LNCAP (cell line): ENCODE results near the gene CCNDBP1.

ENCODE experiments used
- TF ChIP-seq, protein P1 (sequence below): fragments of 450-650 bp; IDR thresholded peaks from 2 replicates; pipeline ENCODE4 v1.5.1; 2017; ENCODE audit warnings: mild to moderate bottlenecking

The CCNDBP1 gene

GRCh38 chr15:43211224-43211735 lies 26.1 kb downstream of the CCNDBP1 start:
- TF ChIP-seq, protein P1, sequence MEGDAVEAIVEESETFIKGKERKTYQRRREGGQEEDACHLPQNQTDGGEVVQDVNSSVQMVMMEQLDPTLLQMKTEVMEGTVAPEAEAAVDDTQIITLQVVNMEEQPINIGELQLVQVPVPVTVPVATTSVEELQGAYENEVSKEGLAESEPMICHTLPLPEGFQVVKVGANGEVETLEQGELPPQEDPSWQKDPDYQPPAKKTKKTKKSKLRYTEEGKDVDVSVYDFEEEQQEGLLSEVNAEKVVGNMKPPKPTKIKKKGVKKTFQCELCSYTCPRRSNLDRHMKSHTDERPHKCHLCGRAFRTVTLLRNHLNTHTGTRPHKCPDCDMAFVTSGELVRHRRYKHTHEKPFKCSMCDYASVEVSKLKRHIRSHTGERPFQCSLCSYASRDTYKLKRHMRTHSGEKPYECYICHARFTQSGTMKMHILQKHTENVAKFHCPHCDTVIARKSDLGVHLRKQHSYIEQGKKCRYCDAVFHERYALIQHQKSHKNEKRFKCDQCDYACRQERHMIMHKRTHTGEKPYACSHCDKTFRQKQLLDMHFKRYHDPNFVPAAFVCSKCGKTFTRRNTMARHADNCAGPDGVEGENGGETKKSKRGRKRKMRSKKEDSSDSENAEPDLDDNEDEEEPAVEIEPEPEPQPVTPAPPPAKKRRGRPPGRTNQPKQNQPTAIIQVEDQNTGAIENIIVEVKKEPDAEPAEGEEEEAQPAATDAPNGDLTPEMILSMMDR = no peak

DNA sequence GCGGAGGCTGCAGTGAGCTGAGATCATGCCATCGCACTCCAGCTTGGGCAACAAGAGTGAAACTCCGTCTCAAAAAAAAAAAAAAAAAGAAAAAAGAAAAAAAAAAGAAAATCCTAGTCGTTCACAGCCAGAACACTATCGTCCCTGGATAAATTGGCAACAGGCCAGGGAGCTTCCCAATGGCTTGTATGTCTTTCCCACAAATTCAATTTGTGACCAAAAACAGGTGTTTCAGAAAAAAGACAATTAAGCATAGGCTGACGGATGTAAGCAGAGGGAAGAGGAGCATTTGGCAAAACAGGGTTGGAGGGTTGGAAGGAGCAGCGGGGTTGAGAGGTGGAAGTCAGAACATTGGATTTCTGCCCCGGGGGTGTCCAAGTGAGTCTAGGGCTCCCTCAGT lies 27.1 kb downstream of the CCNDBP1 start:
- TF ChIP-seq, protein P1 = no peak

DNA sequence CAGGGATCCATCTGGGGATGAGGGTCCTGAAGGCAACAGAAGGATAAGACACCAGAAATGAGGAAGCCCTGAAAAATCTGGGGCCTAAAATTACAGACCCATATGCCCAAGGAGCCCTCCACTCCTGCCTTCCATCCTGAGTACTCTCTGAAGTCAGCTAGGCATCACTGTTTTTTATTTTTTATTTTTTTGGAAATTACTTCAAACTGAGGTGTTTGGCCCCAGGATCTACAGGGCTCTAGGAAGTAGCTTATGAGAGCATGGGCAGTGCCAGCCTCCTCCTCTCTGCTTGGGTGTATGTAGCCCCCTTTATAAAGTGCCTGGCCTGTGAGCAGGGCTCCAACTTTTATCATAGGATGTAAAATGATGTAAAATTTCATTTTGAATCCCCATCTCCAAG lies 27.7 kb downstream of the CCNDBP1 start:
- TF ChIP-seq, protein P1 = no peak

DNA sequence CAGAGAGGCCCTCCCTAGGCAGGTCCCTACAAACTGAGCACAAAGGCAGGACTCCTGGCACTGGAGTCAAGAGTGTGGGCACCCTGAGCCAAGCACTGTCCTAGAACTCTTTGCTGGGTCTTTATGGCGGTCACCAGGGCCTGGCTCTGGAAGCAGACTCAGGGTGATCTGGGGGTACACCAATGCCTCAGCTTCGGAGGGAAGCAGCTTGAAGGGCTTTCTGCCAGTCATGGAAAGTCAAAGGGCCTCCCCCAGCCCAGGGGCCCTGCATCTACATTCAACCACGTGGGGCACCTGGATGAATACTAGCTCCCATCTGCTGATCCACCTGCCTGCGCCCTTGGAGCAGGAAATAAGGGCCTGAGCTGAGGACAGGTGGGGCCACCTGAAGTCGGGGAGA lies 28.3 kb downstream of the CCNDBP1 start:
- TF ChIP-seq, protein P1 = no peak

- TF ChIP-seq, protein P1 = no peak
These were observed 29.0 kb downstream of the CCNDBP1 start for GRCh38 chr15:43214169-43214568.

GRCh38 chr15:43214592-43215295 lies 29.5 kb downstream of the CCNDBP1 start:
- TF ChIP-seq, protein P1 = no peak

DNA sequence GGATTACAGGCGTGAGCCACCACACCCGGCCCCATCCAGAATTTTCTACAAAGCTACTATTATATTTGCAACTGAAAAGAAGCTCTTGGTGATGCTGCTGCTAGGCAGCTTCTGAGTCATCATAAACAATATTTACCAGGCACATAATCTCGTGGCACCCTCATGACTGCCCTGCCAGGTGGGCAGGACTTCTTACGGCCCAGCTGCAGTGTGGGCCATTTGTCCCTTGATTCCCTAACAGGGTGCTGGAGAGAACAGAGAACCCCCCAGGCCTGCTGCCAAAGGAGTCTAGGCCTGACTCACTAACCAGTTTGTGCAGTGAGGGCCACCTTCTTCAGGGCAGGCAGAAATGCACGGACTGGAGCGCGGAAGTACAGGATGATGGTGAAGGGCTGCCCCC lies 30.8 kb downstream of the CCNDBP1 start:
- TF ChIP-seq, protein P1 = no peak
